RWPE2 (cell line): ENCODE data around the gene POLQ.

Experiments used
- ATAC-seq: fragments of 200-7000 bp; cut with Tn5 transposase; 3 replicates; pipeline ENCODE4 v1.9.1; 2021; ENCODE audit warnings: low read depth
- DNase-seq: peaks from one replicate; pipeline ENCODE4 v3.0.0-alpha.2; 2020; ENCODE audit warnings: low spot score
- H3K27ac ChIP-seq: fragments of 450-650 bp; 2 replicates; pipeline ENCODE4 v1.5.1; 2017; ENCODE audit warnings: mild to moderate bottlenecking; ENCODE audit not compliant: poor library complexity, severe bottlenecking
- H3K27me3 ChIP-seq: fragments of 250-450 bp; sonication (Bioruptor Pico); 2 replicates; pipeline ENCODE4 v1.5.1; 2021; ENCODE audit warnings: mild to moderate bottlenecking, moderate library complexity; ENCODE audit not compliant: insufficient read depth, poor library complexity, severe bottlenecking
- H3K36me3 ChIP-seq: fragments of 250-450 bp; sonication (Bioruptor Pico); 2 replicates; pipeline ENCODE4 v1.5.1; 2020; ENCODE audit warnings: low read depth, mild to moderate bottlenecking, moderate library complexity
- H3K4me1 ChIP-seq: fragments of 250-450 bp; sonication (Bioruptor Pico); 2 replicates; pipeline ENCODE4 v1.5.1; 2021; ENCODE audit warnings: mild to moderate bottlenecking, moderate library complexity; ENCODE audit not compliant: insufficient read depth, poor library complexity, severe bottlenecking
- H3K4me3 ChIP-seq: fragments of 250-450 bp; sonication (Bioruptor Pico); 2 replicates; pipeline ENCODE4 v1.5.1; 2021; ENCODE audit warnings: mild to moderate bottlenecking, moderate library complexity; ENCODE audit not compliant: severe bottlenecking
- H3K9me3 ChIP-seq: fragments of 250-450 bp; sonication (Bioruptor Pico); 2 replicates; pipeline ENCODE4 v1.5.1; 2021; ENCODE audit warnings: mild to moderate bottlenecking, moderate library complexity; ENCODE audit not compliant: severe bottlenecking
- CTCF ChIP-seq: fragments of 450-650 bp; IDR thresholded peaks from one replicate; pipeline ENCODE4 v1.5.1; 2017; ENCODE audit warnings: mild to moderate bottlenecking, moderate library complexity; ENCODE audit not compliant: poor library complexity, severe bottlenecking

POLQ gene

DNA sequence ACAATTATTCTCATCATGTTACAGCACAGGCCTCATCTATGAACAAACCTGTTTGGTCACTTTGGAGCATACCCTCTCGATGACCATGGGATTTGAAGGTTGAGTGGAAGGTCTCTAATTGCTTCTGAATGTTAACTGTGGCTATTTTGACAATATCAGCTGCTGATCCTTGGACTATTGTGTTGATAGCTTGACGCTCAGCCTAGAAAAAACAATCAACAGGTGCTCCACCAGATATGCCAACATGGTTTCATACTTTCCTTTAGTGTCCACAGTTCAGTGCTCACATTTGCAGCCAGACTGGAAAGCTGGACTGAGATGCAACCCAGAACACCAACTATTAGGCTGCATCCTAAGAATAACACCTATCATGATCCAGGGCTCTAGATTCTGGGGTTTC lies 109.7 kb downstream of the POLQ start:
- Histone ChIP-seq H3K4me3 (no peak overlapping the region), H3K9me3 (no peaks in the 10 kb centered on the region), H3K36me3 (peaks cover 48% of the 10 kb centered on the region), H3K27ac (no peak overlapping the region), H3K4me1 (no peaks in the 10 kb centered on the region), H3K27me3 (no peaks in the 10 kb centered on the region)
- no peak for TF ChIP-seq CTCF
- ATAC-seq (no peak), DNase-seq (no peak)

GRCh38 chr3:121431726-121432517 lies 113.9 kb downstream of the POLQ start:
- Histone ChIP-seq H3K9me3 (no peaks in the 10 kb centered on the region), H3K4me3 (no peak overlapping the region), H3K27me3 (no peaks in the 10 kb centered on the region), H3K4me1 (no peaks in the 10 kb centered on the region), H3K36me3 (peaks cover 38% of the 10 kb centered on the region), H3K27ac (no peak overlapping the region)
- DNase-seq (no peak), ATAC-seq (no peak)
- no peak for TF ChIP-seq CTCF

- H3K4me3 ChIP-seq = no peak overlapping the region
- DNase-seq = no peak
- no peaks in the 10 kb centered on the region for H3K4me1 ChIP-seq
- H3K9me3 ChIP-seq = no peaks in the 10 kb centered on the region
- TF ChIP-seq CTCF = no peak
- no peak overlapping the region for H3K27ac ChIP-seq
- H3K27me3 ChIP-seq = no peaks in the 10 kb centered on the region
- peaks cover 38% of the 10 kb centered on the region for H3K36me3 ChIP-seq
- no peak for ATAC-seq
Measured at GRCh38 chr3:121430664-121431215, 115.0 kb downstream of the POLQ start.

DNA sequence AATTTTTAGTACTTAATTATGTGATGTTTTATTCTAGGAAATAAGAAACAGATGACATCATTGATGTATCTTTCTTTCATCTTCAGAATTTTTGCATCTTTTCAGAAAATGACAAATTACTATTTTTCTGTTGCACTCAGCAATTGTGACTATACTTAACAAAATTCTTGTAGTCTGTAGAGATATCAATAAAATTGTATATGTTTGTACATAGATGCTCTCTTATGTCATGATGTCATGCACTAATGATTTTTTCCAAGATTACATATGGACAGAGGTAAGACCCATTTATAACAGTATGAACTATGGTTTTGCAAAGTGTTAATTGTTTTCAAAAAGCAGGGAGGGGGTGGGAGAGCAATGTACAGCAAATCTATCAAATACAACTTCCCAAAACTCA lies 121.2 kb downstream of the POLQ start:
- Histone ChIP-seq H3K9me3 (no peaks in the 10 kb centered on the region), H3K27me3 (no peaks in the 10 kb centered on the region), H3K36me3 (peaks cover 2% of the 10 kb centered on the region; the same call in 1 of the 2 replicates), H3K4me1 (no peaks in the 10 kb centered on the region), H3K4me3 (no peak overlapping the region), H3K27ac (no peak overlapping the region)
- DNase-seq (no peak), ATAC-seq (no peak)
- no peak for TF ChIP-seq CTCF

- ATAC-seq (no peak), DNase-seq (no peak)
Measured at GRCh38 chr3:121418182-121418581, 127.6 kb downstream of the POLQ start.

More at GRCh38 chr3:121418182-121418581, 127.6 kb downstream of the POLQ start:
- no peaks in the 10 kb centered on the region for H3K4me1 ChIP-seq
- no peaks in the 10 kb centered on the region for H3K36me3 ChIP-seq
- H3K9me3 ChIP-seq = no peaks in the 10 kb centered on the region
- H3K27ac ChIP-seq = no peak overlapping the region
- H3K27me3 ChIP-seq = no peaks in the 10 kb centered on the region
- no peak overlapping the region for H3K4me3 ChIP-seq
- no peak for TF ChIP-seq CTCF
